Coronary artery (tissue), 2 donors: Measurements from ENCODE around the gene FAAP20.

Source experiments
- DNase-seq: peaks from one replicate; pipeline ENCODE4 v3.0.0-alpha.2; 2017; ENCODE audit warnings: low spot score
- H3K27ac ChIP-seq, 2 donors: fragments of 200-600 bp; sonication (generic); one replicate each; pipeline ENCODE4 v1.5.1; 2016 to 2019
- H3K4me3 ChIP-seq: fragments of 200-600 bp; sonication (generic); 2 replicates; pipeline ENCODE4 v1.5.1; 2016; ENCODE audit warnings: mild to moderate bottlenecking, moderate library complexity
- TF ChIP-seq, protein P1 (sequence below): fragments of 200-600 bp; sonication (generic); IDR thresholded peaks from one replicate; pipeline ENCODE4 v1.5.1; 2019; ENCODE audit warnings: antibody characterized with exemption

The FAAP20 gene

DNA sequence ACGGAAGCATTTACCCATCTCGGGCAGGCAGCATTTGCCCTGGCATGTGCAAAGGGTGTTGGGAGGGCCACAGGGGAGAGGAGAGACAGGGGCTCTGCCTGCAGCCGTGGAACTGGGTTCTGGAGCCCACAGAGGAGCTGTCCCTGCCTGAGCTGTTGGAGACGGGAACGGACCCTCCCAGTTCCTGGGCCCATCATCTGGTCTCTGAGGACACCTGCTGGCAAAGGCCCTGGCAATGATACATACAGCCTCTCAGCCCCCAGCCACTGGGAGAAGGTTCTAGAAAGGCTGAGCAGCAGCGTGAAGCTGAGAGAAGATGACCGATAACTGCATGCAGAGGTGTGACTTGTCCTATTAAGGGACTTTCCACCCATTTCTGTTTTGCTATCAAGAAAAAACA is 31.4 kb downstream of the FAAP20 start:
- Histone ChIP-seq H3K4me3 (no peak overlapping the region), H3K27ac (no peak overlapping the region)
- DNase-seq, result no peak
- TF ChIP-seq, protein P1, sequence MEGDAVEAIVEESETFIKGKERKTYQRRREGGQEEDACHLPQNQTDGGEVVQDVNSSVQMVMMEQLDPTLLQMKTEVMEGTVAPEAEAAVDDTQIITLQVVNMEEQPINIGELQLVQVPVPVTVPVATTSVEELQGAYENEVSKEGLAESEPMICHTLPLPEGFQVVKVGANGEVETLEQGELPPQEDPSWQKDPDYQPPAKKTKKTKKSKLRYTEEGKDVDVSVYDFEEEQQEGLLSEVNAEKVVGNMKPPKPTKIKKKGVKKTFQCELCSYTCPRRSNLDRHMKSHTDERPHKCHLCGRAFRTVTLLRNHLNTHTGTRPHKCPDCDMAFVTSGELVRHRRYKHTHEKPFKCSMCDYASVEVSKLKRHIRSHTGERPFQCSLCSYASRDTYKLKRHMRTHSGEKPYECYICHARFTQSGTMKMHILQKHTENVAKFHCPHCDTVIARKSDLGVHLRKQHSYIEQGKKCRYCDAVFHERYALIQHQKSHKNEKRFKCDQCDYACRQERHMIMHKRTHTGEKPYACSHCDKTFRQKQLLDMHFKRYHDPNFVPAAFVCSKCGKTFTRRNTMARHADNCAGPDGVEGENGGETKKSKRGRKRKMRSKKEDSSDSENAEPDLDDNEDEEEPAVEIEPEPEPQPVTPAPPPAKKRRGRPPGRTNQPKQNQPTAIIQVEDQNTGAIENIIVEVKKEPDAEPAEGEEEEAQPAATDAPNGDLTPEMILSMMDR, result no peak

DNA sequence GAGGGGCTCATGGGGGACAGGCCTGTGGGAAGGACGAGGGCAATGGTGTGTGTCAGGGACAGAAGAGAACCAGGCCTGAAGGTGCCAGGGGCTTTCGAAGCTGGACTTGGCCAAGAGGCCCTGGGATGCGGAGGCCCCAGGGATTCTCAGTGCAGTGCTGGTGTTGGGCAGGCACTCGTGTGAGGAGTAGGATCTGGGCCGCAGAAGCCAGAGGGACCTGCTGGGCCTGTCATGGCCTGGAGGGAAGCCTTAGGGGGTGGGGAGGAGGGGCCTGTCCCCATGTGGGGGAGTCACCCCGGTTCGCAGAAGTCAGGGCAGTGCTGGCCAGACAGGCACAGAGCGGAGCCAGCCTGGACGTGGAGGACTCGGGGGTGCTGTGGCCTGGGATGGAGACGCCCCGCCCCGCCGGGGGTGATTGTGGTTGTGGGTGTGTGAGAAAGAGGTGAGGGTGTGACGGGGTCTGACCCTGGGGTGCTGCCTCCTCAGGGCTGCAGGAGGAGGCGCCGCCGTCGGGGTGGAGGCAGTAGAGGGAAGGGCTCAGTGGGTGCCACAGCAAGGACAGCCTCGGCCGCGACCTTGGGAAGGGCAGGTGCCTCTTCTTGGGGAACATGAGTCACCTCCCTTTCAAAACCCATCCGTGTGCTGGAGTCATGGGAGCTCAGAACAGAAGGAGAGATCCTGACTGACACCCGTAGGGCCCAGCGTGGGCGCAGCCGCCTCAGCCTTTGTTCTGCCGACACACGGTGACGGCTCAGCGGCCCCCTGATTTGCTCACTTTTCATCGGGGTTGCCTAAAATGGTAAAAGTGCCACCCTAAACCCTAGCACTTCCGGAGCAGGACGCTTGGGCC is 33.9 kb downstream of the FAAP20 start:
- no peak for DNase-seq
- TF ChIP-seq, protein P1, result no peak
- Histone ChIP-seq H3K4me3 (no peak overlapping the region), H3K27ac (no peak overlapping the region)

DNA sequence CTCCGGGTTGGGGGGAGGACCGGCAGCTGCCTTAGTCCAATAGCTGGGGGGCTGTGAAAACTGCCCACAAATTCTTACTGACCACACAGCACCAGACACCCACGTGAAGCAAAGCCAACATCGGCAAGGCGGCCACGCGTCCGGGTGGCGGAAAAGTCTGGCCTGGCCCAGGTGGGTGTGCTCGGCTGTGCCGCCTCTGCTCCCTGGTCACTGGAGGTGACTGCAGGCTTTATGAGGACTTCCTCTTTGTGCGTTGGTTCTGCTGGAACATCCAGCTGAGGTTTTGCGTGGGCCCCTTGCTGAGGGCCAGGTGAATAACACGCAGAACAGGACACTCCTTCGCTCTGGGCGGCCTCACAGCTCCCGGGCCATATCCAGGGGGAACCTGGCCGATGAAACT is 35.4 kb downstream of the FAAP20 start:
- DNase-seq, result no peak
- TF ChIP-seq, protein P1, result no peak
- Histone ChIP-seq H3K4me3 (no peak overlapping the region), H3K27ac (no peak overlapping the region)

DNA sequence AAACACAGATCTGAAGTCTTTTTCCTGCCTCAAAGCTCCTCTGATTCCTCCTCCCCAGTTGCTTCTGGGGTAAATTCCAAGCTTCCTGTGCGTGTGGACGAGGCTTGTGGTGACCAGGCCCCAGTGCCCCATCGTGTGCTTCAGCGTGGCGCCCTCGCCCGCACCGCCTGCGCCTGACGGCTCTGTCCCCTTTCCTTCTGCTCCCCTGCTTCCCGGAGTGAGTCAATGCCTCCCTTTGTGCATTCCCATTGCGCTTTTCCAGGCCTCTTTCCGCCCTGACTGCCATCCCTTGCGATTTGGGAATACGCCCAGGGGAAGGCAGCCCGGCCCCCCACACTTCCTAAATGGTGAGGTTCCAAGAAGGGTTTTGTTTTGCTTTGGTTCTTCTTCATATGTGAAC is 36.3 kb downstream of the FAAP20 start:
- H3K27ac ChIP-seq, result no peak overlapping the region
- no peak overlapping the region for H3K4me3 ChIP-seq
- TF ChIP-seq, protein P1, result no peak
- DNase-seq, result no peak

DNA sequence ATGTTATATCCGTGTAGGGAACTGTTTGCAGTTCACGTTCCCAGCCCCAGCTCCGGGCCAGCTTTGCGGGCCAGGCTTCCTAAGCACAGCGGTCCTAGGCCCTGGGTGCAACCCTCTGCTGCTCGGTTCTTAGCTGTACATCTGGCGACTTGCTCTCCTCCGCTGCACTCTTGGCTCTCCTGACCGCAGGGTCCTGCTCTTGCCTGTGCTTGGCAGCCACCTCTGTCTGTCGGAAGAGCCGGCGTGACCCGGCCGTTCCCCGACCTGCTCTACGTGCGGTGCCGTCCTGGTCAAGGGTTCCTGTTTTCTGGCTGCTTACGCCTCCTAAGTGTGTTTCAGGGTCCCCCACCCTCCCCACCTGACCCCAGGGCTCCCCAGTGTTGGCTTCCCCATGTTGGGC is 36.7 kb downstream of the FAAP20 start:
- TF ChIP-seq, protein P1, result no peak
- no peak for DNase-seq
- H3K4me3 ChIP-seq, result no peak overlapping the region
- no peak overlapping the region for H3K27ac ChIP-seq

DNA sequence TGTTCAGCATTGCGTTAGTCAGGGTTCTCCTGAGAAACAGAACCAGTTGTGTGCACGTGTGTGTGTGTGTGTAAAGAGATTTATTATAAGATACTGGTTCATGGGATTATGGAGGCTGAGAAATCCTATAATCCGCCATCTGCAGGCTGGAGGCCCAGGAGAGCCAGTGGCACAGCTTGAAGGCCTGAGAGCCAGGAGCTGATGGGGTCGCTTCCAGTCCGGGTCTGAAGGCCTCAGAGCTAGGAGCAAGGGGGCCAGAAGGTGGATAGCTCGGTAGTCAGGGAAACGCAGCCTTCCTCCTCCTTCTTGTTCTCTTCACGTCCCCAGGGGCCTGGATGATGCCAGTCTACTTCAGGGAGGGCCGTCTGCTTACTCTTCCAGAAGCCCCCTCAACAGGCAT is 37.7 kb downstream of the FAAP20 start:
- DNase-seq, result no peak
- no peak overlapping the region for H3K27ac ChIP-seq
- TF ChIP-seq, protein P1, result no peak

DNA sequence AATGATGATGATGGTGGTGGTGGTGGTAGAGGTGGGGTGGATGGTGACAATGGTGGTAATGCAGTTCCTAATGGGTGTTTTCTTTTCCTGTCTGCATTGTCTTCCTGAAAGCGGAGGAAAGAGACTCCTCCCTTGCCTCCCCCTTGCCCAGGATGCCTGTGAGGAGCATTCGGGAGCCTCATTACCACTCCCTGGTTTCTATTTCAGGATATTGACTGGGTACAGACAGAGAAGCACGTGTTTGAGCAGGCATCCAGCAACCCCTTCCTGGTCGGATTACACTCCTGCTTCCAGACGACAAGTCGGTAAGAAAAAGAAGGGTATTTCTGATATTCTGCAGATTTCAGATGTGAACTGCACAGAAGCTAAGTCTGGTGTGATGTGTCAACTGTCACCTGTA is 38.8 kb downstream of the FAAP20 start:
- DNase-seq, result no peak
- H3K27ac ChIP-seq, result no peak overlapping the region
- no peak overlapping the region for H3K4me3 ChIP-seq
- TF ChIP-seq, protein P1, result no peak

More for the DNA sequence above, 37.7 kb downstream of the FAAP20 start:
- no peak overlapping the region for H3K4me3 ChIP-seq
